ENCODE results near the gene LMBR1. TPM values are rescaled to one million over a fixed set of nuclear protein-coding genes. Genes with fewer than 3 reads are reported as not detected.

LMBR1 gene
- total RNA-seq, 2 experiments from 2014 or later: 114 to 136 TPM

DNA sequence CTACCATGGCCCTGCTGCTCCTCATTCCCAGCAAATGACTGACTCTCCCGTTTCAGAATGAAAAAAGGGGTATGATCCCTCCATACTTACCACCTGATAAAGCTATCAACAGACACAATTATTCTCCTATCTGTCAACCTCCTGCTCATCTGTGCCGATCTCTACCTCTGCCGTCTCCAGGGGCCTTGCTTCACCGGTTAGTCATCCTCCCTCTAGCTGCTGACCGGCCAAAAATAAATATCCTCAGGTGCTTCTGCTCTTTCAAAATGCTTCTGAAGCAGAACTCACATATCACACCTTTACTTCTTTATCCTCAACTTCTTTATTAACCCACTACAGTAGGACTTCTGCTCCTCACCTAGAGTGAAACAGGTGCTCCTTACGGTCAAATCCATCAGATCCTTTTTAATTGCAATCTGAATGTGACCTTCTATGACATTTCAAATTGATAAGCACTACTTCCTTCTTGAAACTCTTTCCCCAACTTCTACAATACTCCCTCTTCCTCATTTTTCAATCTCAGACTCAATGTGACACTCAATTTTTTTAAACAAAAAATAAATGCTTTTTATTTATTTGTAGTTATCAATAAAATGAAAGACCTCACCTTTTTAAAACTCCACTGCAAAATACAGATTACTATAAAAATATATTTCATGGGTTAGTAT is 63.2 kb downstream of the LMBR1 start:
- BruUV-seq (replicated peaks): no TSS peak
- ChIA-PET POLR2A (interaction anchor here (0.5 to 1.0 kb wide), 3 partner anchors 9 to 19 kb away, joined by 3 to 6 read pairs (median 3); no protein-coding TSS in a partner anchor), CTCF (ENCODE audit: unreplicated experiment) (no interaction called here)
- Histone ChIP-seq H4K20me1 (ENCODE audit: insufficient read depth, low read length) (peaks cover 4% of the 10 kb centered on the region; the same call in 1 of the 2 replicates), H3K9me2 (ENCODE audit: insufficient read depth, low read length) (no peaks in the 10 kb centered on the region), H3K36me3 (ENCODE audit: insufficient read depth, low read length) (peaks cover 40% of the 10 kb centered on the region), H3K4me1 (ENCODE audit: insufficient read depth, low read length, poor library complexity, severe bottlenecking) (peaks cover 29% of the 10 kb centered on the region), H2AFZ (ENCODE audit: low read length) (no peak overlapping the region), H3K27ac (ENCODE audit: low read depth, low read length, poor library complexity, severe bottlenecking) (no peak overlapping the region), H3K4me3 (ENCODE audit: low read depth, low read length, poor library complexity, severe bottlenecking) (no peak overlapping the region), H3K9me3 (ENCODE audit: low read length) (no peaks in the 10 kb centered on the region), H3K79me2 (ENCODE audit: insufficient read depth, low read depth, low read length) (peaks cover 5% of the 10 kb centered on the region; the same call in 1 of the 2 replicates), H3K4me2 (ENCODE audit: low read length) (0 out of 2 replicates have a peak overlapping the region, but pooled peaks have one; percentile 8)
- TF ChIP-seq, protein P1, sequence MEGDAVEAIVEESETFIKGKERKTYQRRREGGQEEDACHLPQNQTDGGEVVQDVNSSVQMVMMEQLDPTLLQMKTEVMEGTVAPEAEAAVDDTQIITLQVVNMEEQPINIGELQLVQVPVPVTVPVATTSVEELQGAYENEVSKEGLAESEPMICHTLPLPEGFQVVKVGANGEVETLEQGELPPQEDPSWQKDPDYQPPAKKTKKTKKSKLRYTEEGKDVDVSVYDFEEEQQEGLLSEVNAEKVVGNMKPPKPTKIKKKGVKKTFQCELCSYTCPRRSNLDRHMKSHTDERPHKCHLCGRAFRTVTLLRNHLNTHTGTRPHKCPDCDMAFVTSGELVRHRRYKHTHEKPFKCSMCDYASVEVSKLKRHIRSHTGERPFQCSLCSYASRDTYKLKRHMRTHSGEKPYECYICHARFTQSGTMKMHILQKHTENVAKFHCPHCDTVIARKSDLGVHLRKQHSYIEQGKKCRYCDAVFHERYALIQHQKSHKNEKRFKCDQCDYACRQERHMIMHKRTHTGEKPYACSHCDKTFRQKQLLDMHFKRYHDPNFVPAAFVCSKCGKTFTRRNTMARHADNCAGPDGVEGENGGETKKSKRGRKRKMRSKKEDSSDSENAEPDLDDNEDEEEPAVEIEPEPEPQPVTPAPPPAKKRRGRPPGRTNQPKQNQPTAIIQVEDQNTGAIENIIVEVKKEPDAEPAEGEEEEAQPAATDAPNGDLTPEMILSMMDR (conservative IDR thresholded peaks at IDR 0.05; ENCODE audit: low read length): no peak
- TF ChIP-seq EZH2phosphoT487 (IDR thresholded peaks at IDR 0.05; ENCODE audit: borderline replicate concordance, low read depth, low read length): no peak
- no peak for DNase-seq (ENCODE audit: low spot score)
- intact Hi-C loops (cut with micrococcal nuclease; ENCODE audit: unreplicated experiment): loop anchor here (1.0 to 10.0 kb wide), 3 partner anchors 35 to 1035 kb away; partner anchors contain the start of gene NOM1

DNA sequence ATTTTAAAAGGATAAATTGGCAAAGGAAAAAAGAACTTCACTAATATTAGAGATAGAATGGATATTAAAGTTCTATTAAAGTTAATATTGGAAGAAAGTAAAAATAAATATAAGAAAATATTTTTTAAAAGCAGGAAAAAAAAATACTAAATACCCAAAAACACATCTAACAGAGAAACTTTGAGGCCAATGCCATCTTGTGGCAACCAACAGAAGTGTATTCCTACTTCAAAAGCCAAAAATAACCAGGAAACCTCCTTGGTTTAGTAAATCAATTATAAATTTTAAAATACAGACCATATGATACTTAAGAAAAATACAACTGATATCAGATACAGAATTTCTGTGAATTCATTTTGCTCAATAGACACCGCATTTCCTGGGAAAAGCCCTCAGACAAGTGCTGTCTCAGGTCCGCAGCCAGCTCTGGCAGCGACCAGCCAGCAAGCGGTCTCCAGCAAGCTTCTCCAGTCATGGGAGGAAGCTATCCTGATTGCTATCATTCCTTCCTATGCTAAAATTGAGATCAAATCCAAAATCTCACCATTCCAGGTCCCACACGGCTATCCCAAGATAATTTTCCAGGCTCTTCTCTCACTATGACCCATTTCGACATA is 65.3 kb downstream of the LMBR1 start:
- Histone ChIP-seq H3K4me2 (ENCODE audit: low read length) (no peak overlapping the region), H3K9me3 (ENCODE audit: low read length) (no peaks in the 10 kb centered on the region), H3K4me3 (ENCODE audit: low read depth, low read length, poor library complexity, severe bottlenecking) (no peak overlapping the region), H3K36me3 (ENCODE audit: insufficient read depth, low read length) (peaks cover 27% of the 10 kb centered on the region), H3K4me1 (ENCODE audit: insufficient read depth, low read length, poor library complexity, severe bottlenecking) (peaks cover 18% of the 10 kb centered on the region), H4K20me1 (ENCODE audit: insufficient read depth, low read length) (no peaks in the 10 kb centered on the region), H2AFZ (ENCODE audit: low read length) (no peak overlapping the region), H3K9me2 (ENCODE audit: insufficient read depth, low read length) (no peaks in the 10 kb centered on the region), H3K27ac (ENCODE audit: low read depth, low read length, poor library complexity, severe bottlenecking) (no peak overlapping the region), H3K79me2 (ENCODE audit: insufficient read depth, low read depth, low read length) (no peaks in the 10 kb centered on the region)
- ChIA-PET CTCF (ENCODE audit: unreplicated experiment) (no interaction called here), POLR2A (interaction anchor here (0.6 to 1.0 kb wide), 2 partner anchors 17 to 58 kb away, joined by 4 to 6 read pairs; no protein-coding TSS in a partner anchor)
- intact Hi-C loops (cut with micrococcal nuclease; ENCODE audit: unreplicated experiment): loop anchor here (10.0 kb wide), 1 partner anchor 1033 kb away; no protein-coding TSS in a partner anchor
- BruUV-seq (replicated peaks): no TSS peak
- peak; percentile 30 for DNase-seq (ENCODE audit: low spot score)
- TF ChIP-seq, protein P1 (conservative IDR thresholded peaks at IDR 0.05; ENCODE audit: low read length): peak; percentile 76
- no peak for TF ChIP-seq EZH2phosphoT487 (IDR thresholded peaks at IDR 0.05; ENCODE audit: borderline replicate concordance, low read depth, low read length)
